GM18868 (cell line): ENCODE data around the gene SETD7.

Experiments
- ATAC-seq: cut with Tn5 transposase; IDR thresholded peaks from one replicate; pipeline ENCODE4 v1.9.1; 2021; ENCODE audit warnings: mild to moderate bottlenecking, moderate library complexity; ENCODE audit not compliant: unreplicated experiment

SETD7 gene

DNA sequence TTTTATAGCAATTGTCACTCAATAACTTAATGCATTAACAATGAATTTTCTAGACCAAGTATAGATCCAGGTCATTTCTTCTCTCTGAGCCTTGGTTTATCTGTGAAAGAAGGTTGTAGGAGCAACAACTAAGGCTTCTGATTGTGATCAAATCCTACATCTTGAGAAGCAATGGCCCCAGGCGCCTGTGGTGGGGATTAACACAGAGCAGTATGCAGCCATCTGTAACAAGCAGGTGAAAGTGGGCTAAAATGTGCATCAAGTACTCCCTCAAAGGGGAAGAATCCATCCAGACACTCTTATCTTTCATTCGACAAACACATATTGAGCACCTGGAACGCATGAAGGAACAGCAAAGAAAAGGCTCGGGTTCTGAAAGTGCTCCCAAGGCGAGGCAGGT lies 19.1 kb upstream of the SETD7 start:
- no peak for ATAC-seq

DNA sequence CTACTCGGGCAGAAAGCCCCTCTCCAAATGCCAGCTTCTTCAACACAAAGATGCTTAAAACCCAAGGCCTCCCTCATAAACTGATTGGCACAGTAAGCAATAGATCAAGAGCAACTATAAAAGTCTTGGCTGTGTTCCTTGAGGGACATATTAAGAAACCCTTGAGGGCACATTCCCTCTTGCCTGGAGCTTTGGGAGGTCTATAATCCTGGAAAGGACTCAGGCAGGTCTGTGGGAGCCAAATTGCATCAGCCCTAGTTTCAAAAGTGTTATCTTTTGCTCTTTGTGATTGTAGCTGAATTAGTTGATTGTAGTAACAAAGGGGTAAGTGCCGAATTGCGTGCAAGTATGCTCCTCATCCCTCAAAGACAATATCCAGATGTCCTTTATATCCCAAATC lies 18.6 kb upstream of the SETD7 start:
- ATAC-seq, result no peak

DNA sequence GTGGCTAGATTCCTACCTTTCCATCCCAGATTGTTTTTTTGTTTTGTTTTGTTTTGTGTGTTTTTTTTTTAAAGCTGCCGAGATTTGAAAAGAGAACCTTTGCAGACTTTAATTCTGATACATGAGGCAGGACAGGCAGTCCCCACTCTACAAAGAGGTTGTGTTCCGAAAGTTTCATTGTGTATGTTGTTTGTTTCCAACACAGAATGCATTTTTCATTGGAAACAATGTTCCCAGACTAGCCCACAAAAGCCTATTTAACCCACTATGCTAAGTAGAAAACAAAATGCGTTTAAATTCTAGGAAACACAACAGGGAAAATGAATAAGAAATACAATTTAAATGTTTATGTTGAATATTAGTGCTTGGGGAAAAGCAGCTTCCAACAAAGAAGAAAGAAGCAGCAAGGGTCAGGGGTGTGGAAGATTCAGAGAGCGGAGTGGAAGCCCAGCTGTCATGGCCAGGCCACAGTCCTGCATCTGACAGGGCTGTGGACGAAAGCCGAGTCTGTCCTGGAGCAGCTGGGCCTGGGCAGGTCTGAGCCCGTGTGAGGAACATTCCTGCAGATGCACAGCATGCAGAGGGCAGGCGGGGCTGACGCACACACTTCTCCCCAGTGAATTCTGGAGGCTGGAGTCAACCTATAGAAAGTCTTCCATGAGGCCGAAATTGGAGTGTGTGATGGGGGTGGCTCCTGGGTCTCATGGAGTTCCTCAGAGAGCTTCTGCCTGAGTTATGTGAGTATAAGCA lies 12.4 kb upstream of the SETD7 start:
- no peak for ATAC-seq

DNA sequence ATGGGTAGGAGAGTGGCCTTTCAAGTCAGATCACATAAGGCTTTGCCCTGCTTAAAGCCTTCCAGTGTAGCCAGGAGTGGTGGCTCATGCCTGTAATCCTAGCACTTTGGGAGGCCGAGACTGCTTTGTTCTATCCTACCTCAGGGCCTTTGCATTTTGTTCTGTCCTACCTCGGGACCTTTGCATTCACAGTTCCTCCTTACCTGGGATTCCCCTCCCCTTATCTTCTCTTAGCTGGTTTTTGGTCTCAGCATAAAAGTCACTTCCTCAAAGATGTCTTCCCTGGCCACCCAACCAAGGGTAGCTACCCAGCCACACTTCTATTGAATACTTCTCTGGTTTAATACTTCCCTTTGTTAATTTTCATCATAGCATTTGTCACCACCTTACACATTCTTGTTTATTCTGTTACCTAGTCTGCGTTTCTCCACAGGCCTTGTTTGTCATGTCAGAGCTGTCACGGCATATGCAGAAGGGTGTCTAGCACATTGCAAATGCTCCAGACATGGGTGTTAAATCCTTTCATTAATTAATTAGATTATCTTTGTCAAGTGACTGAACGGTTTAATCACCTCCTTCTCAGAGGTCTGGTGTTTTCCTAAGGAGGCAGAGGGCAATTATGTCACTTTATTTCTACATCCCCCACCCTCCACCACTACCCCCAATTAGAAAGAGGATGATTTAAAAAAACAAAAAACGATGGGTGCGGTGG lies 11.3 kb upstream of the SETD7 start:
- ATAC-seq, result peak; percentile 77

DNA sequence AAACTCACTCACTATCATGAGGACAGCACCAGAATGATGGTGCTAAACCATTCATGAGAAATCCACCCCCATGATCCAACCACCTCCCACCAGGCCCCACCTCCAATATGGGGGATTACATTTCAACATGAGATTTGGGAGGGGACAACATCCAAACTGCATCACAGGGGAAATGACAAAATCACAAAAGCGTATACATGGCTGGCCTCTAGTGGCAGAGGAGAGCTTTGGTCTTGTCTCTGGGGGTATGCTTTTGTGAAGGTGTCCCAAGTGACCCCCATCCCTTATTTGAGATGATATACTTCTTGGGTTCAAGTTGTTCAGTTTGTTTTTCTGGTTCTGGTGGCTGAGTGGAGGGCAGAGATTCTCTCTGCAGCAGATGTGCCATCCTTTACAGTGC lies 8.5 kb upstream of the SETD7 start:
- no peak for ATAC-seq

DNA sequence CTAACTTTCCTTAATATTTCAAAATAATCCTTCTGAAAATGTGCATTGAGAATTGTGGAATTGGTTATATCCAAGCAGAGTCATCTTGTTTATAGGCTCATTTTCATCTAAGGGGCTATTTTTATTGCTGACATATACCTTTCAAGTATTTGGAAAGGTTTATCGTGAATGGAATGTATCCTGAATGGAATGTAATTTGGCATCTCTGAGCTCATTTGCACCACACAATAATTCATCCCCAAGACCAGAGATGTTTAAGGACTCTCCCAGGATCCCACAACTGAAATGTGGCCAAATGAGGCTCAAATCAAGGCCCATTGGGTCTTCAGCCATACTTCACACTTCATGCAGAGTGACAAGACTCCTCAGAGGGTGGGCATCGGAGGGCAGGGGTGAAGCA lies 7.5 kb upstream of the SETD7 start:
- ATAC-seq, result no peak

DNA sequence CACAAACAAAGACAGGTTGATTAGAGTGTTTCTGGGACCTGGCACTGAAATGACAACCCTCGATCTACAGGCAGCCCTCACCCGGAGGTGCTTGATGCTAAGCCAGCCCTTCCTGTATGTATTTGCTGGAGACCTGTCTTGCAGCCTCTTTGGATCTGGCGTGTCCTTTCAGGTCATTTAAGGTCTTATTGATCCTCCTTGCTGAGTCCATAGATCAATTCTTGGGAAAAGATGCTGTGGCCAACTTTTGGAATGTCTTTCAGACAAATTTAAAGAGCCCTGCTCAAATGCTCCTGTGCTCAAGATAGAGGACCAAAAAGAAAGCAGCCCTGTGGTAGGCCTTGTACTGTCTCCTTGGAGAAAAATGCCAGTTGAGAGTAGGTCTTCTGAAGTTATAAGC lies 6.8 kb upstream of the SETD7 start:
- no peak for ATAC-seq

DNA sequence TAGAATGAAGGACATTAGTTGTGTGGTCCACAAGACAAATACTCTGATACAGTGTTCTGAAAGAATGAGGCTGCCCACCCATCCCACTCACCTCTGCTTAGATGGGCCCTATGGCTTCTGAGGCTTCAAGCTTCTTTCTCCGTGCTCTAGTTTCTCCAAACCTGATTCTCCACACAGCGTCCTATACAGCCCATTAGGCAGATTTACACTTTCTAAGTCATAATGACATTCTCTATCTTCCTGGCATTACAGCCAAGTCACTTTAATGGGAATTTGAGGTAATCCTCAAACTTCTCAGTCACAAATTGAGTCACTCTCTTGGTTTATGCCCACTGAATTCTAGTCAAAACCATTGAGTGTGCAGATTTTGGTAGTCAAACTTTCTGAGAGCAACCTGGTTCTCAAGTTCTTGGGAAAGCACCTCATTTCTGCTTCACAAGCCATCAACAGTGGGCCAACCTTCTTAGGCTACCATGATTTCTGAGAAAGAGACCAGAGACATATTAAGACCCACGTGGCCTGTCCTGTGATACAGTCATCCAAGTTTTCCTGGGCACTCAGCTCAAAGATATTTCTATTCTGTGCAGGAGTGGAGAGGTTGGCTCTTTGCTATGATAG lies 6.2 kb upstream of the SETD7 start:
- ATAC-seq, result no peak

DNA sequence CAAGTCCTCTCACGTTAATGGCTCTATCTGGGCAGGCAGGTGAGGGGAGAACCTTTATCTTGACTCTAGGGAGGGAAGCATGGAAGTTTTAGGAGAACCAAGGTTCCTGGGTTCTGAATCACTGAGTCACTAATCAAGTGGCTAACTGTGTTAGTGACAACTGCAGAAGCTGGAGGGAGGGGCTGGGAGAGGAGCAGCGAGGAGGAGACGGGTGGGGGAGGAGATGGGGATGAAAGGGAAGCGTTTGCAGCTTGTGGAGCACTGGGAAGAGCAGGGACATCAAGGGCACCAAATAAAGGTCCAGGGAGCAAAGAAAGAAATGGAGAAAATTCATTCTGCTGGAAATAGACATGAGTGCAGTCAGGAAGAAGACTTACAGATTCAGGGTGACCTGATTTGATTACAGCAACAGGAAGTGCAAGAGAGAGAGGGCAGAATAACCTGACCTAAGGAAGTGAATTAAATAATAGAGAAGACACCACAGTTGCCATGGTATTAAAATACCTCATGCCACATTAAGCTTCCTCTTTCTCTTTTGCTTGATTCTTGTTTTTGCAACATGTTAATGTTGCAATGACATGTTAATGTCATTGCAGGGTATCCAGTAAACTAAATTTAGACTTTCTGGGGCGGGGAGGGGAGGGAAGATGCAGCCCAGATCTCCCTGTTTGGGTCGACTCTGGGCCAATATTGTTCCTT lies 4.5 kb upstream of the SETD7 start:
- ATAC-seq, result no peak

DNA sequence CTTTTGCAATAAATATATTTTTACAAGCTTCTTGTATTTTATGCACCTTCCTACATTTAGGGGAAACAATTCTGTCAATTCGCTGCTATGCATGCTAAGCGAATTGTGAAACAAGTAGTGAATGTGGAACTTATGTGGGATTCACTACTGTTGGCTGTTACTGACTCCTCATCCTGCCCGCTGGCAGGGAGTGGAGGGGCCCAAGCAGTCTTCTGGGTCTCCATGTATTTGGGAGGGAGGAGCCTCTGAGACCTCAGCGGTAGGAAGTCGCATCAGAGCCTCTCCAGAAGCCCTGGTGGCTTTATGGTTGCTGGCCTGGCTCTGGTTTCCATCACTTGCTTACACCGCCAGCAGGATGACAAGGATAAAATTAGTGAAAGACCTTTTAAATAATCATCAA lies 3.7 kb upstream of the SETD7 start:
- ATAC-seq, result no peak

DNA sequence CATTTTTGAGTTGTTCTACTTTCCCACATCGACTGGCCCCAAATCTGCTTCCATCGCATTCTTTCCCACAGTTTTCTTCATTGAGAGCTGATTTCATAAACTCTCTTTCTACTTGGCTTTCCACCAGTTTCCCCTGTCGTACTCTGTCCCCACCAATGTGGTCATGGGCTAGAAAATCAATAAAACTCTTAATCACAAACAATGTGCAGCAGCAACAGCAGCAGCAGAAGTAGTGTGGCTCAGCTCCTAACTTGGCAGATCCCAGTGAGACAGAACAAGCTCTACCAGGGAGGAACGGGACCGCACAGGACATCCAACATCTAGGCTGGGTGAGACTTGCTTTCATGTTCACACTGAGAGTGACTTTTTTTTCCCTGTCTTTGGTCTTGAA lies 3.1 kb upstream of the SETD7 start:
- no peak for ATAC-seq

DNA sequence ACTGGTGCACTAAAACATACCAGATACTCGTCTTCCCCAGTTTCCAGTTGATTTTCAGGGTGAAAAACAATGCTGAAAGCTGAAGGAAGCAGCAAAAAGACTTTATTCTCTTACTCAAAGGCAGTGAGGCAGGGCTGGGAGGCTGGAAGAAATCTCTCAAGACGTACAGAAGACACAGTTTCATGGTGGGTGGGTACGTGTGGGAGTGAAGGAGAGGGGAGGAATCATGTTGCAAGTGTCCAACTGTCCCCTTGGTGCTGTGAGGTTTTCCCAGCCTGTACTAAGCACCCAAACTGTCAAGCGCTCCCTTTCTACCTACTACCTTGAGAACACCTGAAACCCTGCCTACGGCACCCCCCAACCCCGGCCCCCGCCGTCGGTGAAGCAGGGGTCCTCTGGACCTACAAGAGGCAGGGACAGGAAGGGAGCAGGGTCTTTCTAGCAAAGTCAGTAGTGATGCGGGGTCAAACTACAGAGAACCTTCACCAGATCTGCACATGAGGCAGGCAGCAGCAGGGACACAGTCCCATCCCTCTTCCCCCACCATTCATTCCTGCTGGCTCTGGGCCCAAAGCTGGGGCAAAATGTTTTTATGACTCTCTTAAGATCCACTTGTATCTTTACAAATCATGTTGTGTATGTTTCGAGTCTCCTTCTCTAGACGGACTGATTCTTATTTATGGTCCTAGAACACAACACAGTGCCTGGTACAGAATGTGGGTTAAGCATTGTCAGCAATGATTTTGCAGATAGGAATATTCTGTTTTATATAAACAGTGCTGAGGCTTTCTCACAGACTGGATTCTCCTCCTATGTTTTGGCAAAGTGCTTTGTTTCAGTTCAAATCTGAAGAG lies 2.4 kb upstream of the SETD7 start:
- no peak for ATAC-seq

DNA sequence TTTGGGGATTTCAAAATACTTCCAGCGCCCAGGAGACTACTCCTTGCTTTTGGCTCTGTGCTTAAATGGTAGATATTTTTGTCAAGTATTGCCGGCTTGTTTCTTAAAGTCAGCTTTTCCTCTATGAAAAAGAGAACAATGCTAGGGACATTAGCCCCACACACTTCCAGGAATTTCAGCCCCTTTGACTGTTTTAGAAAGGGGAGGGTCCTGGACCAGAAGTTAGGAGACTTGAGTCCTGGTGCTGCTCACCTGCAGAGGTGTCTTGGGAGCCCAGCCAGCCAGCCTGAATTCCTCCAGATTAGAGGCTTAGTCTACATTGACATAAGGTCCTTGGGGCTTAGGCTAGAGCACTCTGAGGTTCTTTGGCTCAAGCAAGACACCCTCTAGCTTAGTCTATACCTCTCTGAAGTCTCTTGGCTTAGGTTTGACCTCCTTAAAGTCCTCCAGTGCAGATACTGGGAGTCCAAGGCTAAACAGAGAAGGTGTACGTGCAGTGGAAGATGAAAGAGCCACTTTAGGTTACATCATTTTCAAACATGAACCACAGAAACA lies 1.6 kb upstream of the SETD7 start:
- no peak for ATAC-seq

DNA sequence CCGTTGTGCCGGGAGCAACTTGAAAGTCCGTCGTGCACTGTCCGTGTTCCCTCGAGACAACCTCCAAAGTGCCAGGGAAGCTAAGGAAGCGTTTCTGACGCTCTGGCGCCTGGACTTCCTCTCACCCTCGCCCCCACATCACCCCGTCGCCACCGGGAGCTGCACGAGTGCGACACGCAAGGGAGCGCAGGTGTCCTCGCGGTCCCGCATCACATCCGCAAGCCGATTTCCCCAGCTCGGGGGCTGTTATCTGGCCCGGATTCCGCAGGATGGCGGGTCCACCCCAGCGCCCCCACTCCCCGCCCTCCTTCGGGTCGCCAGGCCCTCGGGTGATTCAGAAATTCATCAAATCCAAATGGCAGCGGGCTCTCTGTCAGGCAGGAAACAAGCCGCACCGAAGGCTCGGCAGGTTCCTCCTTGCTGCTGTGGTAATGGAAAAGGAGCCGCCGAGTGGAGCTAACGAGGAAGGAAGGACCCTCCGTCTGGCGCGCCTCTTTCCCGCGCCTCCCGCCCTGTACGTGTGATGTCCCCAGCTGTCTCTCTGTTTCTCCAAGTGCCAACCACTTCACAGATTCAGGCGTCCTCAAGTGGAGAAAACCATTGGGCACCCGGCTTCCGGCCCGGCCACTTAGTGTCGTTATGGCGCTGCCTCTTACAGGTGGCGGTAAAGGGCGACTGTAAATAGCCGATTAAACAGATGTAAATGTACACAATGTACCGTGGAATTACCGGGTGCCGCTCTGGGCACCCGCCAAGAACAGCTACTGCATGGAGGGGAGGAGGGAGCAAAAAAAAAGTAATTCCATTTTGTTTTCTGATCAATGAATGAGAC lies 921 bp upstream of the SETD7 start:
- peak; percentile 36 for ATAC-seq

DNA sequence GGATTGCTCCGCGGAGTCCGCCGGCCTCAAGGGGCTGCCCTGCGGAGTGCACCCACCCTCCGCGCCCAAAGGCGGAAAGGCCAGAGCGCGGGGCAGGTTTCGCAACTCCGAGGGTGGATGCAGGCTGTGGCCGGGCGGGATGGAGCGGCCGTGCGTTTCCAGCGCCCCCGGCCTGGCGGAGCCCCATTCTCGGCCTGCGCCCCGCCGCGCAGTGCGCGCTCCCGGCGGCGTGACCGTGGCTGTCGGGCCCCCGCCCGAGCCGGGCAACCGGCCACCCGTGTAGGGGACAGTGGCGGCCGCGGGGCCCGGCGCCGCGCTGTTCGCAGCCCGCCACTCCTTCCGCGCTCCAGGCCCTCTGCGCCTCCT lies 331 bp downstream of the SETD7 start:
- ATAC-seq, result peak; percentile 10

DNA sequence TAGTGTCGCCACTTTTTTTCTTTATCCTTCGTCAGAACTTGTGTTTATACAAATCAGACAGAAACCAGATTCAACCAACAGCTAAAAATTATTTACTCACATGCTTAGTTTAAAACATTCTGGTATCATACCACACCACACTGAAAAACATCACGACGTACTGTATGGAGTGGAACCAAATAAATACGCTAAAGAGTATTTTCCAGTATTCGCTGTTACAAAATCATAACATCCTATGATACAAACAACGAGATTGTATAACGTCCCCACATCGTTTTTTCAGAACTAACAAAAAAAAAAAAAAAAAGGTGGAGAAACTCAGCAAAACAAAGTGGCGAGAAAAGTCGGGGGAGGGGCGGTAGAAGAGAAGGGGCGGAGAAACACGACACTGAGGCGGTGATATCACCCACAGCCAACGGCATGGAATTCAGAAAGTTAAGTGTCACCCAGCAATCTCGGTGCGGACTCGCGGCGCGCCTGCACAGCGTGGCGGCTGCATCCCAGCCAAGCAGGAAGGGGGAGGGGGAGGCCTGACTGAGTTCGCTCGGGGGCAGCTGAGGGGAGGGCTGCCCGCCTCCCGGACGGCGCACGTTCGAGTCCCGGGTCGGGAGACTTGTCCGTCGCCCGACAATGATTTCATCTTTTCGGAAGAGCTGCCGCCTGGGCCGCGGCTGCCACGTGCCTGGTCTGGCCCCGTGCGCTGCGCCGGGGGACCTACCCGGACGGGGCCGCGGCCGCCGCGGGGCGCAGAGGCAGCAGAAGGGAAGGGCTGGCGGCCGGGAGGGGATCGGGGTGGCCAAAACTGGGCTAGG lies 920 bp downstream of the SETD7 start:
- peak; percentile 38 for ATAC-seq

DNA sequence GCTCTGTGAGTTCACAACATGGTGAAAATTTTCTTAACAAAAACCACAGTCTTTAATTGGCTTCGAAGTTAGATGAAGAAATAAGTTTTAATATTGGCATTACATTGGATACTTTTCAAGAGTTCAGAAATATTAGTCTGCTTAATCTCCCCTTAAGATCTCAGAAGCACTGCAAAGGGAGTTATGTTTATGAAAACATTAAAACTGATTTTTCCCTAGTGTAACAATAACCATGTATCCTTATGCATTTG lies 1.5 kb downstream of the SETD7 start:
- ATAC-seq, result no peak

DNA sequence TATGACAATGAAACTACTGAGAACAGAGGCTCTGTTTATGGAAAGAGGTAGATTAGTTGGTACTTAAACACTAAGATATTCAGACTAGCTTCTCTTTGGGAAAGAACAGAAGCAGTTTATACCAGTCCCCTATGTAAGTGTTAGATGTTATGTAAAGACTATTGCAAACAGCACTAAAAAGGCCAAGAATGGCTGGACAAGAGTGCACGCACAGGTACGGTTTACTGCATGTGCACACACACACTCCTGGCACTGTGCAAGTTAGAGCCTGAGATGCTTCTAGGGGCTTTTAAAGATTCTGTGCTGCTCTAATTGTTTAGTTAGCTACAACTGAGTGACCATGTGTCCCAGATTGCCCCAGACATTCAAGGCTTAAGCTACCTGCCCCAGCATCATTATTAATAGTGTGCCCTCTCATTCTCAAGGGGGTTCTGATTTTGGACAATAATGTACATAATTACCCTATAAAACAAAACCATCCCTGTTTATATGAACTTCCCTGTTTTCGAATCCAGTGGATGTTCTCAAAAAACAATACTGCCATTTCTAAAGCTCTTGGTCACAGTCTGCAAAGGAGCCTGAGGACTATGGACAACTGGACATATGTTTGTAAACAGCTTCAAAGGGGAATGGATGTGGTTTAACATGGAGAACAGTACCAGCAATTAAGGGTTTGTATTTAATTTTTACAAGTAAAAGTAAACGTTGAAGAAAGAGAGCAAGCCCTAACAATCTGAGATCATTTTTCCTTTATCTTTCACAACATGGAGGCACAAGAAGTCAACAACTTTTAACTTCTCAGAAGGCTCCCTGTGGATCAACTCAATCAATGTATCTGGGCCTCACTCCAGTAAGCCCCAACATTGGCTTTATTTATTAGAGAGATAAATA lies 2.0 kb downstream of the SETD7 start:
- ATAC-seq, result no peak
